Measurements from ENCODE around the gene RABAC1.

DNA sequence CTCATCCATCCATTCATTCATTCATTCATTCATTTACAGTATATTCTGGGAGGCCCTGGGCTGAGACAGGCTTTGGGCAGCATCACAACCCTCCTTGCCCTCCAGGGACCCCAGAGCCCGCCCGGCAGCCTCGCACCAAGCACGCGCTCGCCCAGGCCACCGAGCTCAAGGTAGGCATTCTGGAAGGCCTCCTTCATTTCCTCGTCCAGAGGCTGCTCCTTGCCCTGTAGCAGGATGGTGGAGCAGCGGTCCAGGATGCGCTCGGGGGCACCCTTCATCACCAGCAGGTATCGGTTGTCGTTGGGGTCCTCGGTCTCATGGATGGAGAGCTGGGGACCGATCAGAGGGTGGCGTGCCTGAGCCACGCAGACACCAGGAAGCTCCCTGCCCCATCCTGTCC lies 19.3 kb upstream of the RABAC1 start:
- no peak for TF ChIP-seq ZNF565 (CRISPR knock-in tag; conservative IDR thresholded peaks at IDR 0.05; ENCODE audit: low read depth)
- TF ChIP-seq, protein P1, sequence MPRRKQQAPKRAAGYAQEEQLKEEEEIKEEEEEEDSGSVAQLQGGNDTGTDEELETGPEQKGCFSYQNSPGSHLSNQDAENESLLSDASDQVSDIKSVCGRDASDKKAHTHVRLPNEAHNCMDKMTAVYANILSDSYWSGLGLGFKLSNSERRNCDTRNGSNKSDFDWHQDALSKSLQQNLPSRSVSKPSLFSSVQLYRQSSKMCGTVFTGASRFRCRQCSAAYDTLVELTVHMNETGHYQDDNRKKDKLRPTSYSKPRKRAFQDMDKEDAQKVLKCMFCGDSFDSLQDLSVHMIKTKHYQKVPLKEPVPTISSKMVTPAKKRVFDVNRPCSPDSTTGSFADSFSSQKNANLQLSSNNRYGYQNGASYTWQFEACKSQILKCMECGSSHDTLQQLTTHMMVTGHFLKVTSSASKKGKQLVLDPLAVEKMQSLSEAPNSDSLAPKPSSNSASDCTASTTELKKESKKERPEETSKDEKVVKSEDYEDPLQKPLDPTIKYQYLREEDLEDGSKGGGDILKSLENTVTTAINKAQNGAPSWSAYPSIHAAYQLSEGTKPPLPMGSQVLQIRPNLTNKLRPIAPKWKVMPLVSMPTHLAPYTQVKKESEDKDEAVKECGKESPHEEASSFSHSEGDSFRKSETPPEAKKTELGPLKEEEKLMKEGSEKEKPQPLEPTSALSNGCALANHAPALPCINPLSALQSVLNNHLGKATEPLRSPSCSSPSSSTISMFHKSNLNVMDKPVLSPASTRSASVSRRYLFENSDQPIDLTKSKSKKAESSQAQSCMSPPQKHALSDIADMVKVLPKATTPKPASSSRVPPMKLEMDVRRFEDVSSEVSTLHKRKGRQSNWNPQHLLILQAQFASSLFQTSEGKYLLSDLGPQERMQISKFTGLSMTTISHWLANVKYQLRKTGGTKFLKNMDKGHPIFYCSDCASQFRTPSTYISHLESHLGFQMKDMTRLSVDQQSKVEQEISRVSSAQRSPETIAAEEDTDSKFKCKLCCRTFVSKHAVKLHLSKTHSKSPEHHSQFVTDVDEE (CRISPR knock-in tag; IDR thresholded peaks at IDR 0.05) = no peak
- no peak for TF ChIP-seq ZNF70 (CRISPR knock-in tag; IDR thresholded peaks at IDR 0.05)

Measured in SK-N-SH treated with all-trans-retinoic acid at 6 μM for 48 hours (cell line).